ENCODE data around the gene DBF4B. TPM values are rescaled to one million over a fixed set of nuclear protein-coding genes. Genes with fewer than 3 reads are reported as not detected.

Gene DBF4B
- total RNA-seq, 1 donor from 2014 or later = 17.9 TPM

DNA sequence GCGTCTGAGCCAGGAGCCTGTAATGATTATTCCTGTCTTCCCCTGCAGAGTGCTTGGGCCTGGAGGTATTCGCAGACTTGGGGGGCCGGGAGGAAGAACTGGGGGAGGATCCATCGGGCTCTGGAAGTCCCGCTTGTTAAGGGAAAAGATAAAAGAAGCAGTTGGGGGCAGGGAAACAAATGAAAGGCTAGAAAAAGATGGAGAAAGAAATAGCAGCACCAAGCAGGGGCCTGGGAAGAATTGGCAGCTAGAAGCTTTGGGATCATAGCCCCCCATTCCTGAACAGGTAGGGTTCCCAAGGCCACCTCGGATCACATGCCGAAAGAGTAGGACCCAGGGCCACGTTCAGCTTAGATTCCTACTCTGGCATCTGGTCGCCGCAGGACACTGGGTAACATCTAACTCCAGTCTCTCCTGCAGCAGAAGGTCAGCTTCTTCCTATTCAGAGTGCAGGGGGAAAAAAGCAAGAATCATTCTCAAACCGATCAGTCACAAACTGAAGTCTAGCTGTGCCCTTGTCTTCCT, 73.9 kb downstream of the DBF4B start:
- Mint-ChIP-seq H3K4me3 (no peak overlapping the region), H3K36me3 (no peaks in the 10 kb centered on the region), H3K4me1 (peaks cover 13% of the 10 kb centered on the region), H3K27me3 (ENCODE audit: low read depth) (peaks cover 9% of the 10 kb centered on the region), H3K27ac (peak overlapping the region; percentile 69), H3K9me3 (no peaks in the 10 kb centered on the region)
- DNase-seq (ENCODE audit: low spot score in 2 of 2, unreplicated experiment in 2 of 2) = no peak
- no peak for TF ChIP-seq CTCF (IDR thresholded peaks at IDR 0.05; ENCODE audit: unreplicated experiment)

- DNase-seq (ENCODE audit: low spot score in 2 of 2, unreplicated experiment in 2 of 2) = no peak
- peaks cover 7% of the 10 kb centered on the region for H3K27me3 Mint-ChIP-seq (ENCODE audit: low read depth)
- TF ChIP-seq CTCF (IDR thresholded peaks at IDR 0.05; ENCODE audit: unreplicated experiment) = no peak
- H3K36me3 Mint-ChIP-seq = no peaks in the 10 kb centered on the region
- H3K9me3 Mint-ChIP-seq = no peaks in the 10 kb centered on the region
- H3K4me3 Mint-ChIP-seq = no peak overlapping the region
- H3K27ac Mint-ChIP-seq = no peak overlapping the region
- H3K4me1 Mint-ChIP-seq = peaks cover 9% of the 10 kb centered on the region
These were observed 77.5 kb downstream of the DBF4B start for GRCh38 chr17:44785921-44786320.

DNA sequence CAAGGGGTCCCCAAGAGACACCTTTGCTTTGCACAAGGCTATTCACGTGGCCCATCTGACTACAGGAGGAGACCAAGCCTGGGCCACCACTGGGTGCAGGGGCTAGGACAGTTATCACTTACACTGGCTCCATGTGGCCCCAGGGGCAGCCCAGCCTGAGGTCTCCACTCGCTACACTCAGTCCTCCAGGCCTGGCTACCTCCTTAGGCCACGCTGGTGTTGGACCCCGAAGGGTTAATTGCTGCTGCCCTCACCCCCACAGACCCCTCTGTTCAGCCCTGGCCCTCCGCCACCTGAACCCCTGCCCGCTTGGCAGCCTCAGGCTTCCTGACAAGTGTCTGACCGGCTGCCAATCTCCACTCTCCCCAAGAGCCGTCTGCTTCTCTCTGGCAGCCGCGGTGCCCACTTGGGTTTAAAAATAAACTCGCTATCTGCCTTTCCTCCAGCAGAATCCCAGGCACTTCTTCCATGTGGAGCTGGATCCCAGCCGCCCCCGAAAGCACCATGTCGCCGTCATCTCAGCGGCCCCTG, 78.2 kb downstream of the DBF4B start:
- DNase-seq (ENCODE audit: low spot score in 2 of 2, unreplicated experiment in 2 of 2) = no peak
- H3K27me3 Mint-ChIP-seq (ENCODE audit: low read depth) = peaks cover 7% of the 10 kb centered on the region
- no peaks in the 10 kb centered on the region for H3K9me3 Mint-ChIP-seq
- no peak overlapping the region for H3K4me3 Mint-ChIP-seq
- no peaks in the 10 kb centered on the region for H3K36me3 Mint-ChIP-seq
- no peak overlapping the region for H3K27ac Mint-ChIP-seq
- H3K4me1 Mint-ChIP-seq = peaks cover 9% of the 10 kb centered on the region
- TF ChIP-seq CTCF (IDR thresholded peaks at IDR 0.05; ENCODE audit: unreplicated experiment) = no peak

DNA sequence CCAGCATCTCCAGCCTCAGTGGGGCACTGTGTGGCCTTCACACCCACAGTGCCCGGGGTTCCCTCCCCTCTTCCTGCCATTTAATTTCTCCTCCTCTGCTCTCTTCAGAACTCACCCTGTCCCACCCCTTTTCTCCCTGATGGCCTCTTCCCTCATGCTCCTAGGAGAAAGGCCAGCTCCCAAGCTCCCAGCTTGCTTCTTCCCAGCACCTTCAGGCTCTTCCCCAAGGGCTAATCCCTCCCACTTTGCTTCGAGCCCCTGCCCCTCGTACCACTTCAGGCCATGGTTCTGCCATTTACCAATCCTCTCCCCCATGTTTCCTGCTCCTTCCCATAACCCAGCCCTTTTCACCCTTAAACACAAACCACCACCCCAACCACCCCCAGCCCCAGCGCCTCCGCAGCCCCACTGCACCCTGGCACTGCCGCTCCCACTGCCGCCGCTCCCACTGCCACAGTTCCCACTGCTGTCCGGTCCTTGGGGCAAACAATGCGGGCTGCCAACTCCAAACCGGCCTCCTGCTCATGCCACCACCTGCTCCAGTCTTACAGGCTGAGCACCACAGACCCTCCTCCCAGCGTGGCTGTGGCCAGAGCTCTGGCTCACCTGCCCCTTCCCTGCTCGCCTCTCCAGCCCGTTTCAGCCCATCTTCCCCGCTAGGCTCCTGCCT, 78.9 kb downstream of the DBF4B start:
- Mint-ChIP-seq H3K27ac (no peak overlapping the region), H3K4me1 (peaks cover 2% of the 10 kb centered on the region), H3K9me3 (no peaks in the 10 kb centered on the region), H3K36me3 (no peaks in the 10 kb centered on the region), H3K4me3 (no peak overlapping the region), H3K27me3 (ENCODE audit: low read depth) (peaks cover 7% of the 10 kb centered on the region)
- DNase-seq (ENCODE audit: low spot score in 2 of 2, unreplicated experiment in 2 of 2) = no peak
- TF ChIP-seq CTCF (IDR thresholded peaks at IDR 0.05; ENCODE audit: unreplicated experiment) = no peak

- Mint-ChIP-seq H3K4me1 (no peaks in the 10 kb centered on the region), H3K4me3 (no peak overlapping the region), H3K36me3 (no peaks in the 10 kb centered on the region), H3K27ac (no peak overlapping the region), H3K9me3 (no peaks in the 10 kb centered on the region), H3K27me3 (ENCODE audit: low read depth) (peaks cover 7% of the 10 kb centered on the region)
- DNase-seq (ENCODE audit: low spot score in 2 of 2, unreplicated experiment in 2 of 2) = no peak
- TF ChIP-seq CTCF (IDR thresholded peaks at IDR 0.05; ENCODE audit: unreplicated experiment) = no peak
These were observed 79.7 kb downstream of the DBF4B start for GRCh38 chr17:44788139-44788538.
